Stimulated activated CD8-positive, alpha-beta memory T cell treated with anti-CD3 and anti-CD28 coated beads, Interleukin-7, amount 100 ng/mL, for 1 hour (primary cell): ENCODE data around the gene VEZT.
"Not testable (repeated sequence)": the region's sequence is repeated elsewhere in the genome, so short reads cannot be mapped to it uniquely, and the experiment has no call there.

Experiments
- DNase-seq, 2 donors: peaks; one replicate each; pipeline ENCODE4 v3.0.0-alpha.2; 2020; ENCODE audit warnings: low read depth in 2 of 2

Gene VEZT

DNA sequence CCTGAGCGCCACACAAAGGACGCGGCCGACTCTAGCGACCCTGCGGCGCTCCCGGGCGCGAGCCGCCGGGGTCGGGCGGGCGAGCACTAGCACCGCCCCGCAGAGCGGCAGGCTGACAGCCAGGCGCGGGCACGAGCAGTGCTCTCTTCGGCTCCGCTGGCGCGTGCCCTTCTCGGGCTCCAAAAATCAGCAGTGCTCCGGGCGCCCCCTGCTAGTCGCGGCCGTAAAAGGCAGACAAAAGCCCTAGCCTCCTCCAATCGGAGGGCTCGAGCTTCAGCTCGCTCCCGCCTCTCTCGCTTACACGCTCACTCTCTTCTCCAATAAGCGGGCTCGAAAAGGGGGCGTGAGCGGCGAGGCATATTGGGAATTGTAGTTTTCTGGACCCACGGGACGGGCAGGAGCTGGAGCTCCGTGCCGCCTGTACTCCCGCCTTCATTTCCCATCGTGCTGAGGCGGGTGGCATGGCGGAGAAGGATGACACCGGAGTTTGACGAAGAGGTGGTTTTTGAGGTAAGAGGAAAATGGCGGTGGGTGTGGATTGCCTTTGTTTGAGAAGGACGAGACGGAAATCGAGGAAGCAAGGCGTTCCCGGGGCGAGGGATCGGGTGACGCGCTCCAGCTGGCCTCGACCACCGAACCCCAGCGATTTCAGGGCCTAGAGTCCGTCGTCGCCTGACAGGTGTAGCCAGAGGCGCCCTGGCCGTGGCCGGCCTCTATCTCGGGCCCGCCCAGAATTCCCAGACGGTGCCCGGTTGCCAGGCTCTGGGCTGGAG, at the start of gene VEZT, which contains the start of gene FGD6:
Gene VEZT (plus strand): TSS at position 431 of the 773 bp plus-strand sequence. CDS start 44 bp downstream, at position 475.
Gene FGD6 (minus strand): TSS at position 91 of the 773 bp plus-strand sequence. CDS start 227 bp downstream, outside the sequence.
- peak; percentile 93 to 94 for DNase-seq

DNA sequence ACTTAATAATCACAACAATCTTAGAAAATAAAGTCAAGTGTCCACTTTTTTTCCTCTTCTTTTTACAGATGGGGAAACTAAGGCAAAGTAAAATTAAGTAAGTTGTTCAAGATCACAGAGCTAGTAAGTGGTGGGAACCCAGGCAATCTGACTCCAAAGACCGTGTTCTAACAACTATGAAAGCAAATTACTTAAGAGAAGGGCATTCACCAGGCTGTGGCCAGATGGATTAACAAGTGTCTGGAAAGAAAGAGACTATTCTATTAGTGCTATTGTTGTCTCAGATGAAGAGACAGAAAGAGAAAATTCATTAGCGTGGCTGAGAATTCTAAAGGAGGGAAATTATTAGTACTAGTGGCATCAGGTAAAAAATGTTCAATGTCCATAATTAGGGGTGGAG, 48.9 kb upstream of the VEZT start:
- DNase-seq: no peak

GRCh38 chr12:95169368-95169767, 48.2 kb upstream of the VEZT start:
- DNase-seq: no peak

GRCh38 chr12:95173392-95174251, 44.0 kb upstream of the VEZT start:
- no peak for DNase-seq

- DNase-seq: no peak
These were observed 40.3 kb upstream of the VEZT start for GRCh38 chr12:95177201-95177768.

- DNase-seq: no peak
These were observed 39.5 kb upstream of the VEZT start for GRCh38 chr12:95178136-95178535.

DNA sequence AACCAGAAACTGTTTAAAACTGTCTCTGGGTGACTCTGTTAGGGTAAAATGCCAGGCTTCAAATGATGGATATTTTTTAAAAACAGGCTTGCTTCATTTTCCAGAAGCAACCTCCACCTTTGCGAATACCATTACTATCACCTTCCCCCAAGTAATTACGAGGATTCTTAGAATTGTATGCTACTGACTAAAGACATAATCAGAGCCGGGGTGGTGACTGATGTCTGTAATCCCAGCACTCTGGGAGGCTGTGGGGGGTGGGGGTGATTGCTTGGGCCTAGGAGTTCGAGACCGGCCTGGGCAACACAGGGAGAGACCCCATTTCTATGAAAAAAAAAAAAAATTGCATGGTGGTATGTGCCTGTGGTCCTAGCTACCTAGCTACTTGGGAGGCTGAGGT, 38.6 kb upstream of the VEZT start:
- no peak for DNase-seq

- no peak for DNase-seq
These were observed 36.5 kb upstream of the VEZT start for GRCh38 chr12:95181103-95181502.

- DNase-seq: no peak
These were observed 34.7 kb upstream of the VEZT start for GRCh38 chr12:95182868-95183415.

DNA sequence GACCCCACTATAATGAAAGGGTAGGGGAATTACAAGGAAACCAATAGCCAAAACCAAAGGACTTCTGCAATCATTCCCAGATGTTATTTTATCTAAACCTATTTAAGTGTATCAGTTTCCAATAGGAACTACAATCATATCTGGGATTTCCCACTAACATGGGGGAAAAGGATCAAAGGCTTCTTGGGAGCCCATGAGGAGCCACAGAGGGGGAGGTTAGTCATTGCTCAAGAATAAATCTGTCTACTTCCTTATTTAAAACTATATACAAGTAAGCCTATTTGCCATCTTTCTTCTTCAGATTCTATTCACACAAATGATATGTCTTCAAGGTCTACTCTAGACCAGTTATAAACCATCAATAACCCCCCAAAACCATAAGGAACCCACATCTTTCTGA, 33.5 kb upstream of the VEZT start:
- no peak for DNase-seq

GRCh38 chr12:95185072-95185471, 32.5 kb upstream of the VEZT start:
- no peak for DNase-seq

DNA sequence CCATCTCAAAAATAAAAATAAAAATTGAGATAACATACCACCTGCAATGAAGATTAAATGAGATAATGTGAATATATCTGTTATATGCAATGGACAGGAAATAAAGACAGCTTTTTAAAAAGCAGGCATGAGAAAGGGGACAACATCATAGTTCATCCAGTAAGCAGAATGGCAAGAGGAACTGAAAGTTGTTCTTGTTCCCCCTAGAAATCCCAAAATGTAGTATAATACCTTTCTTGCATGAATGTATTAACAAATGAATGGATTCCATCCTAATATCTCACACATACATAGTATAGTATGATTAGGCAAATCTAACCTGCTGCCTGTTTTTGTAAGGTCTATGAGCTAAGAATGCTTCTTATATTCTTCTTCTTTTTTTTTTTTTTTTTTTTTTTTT, 31.8 kb upstream of the VEZT start:
- no peak for DNase-seq

GRCh38 chr12:95187865-95188415, 29.7 kb upstream of the VEZT start:
- no peak for DNase-seq

GRCh38 chr12:95191060-95191696, 26.4 kb upstream of the VEZT start:
- DNase-seq: no peak

- DNase-seq: no peak
These were observed 25.3 kb upstream of the VEZT start for GRCh38 chr12:95192271-95192670.

- no peak for DNase-seq
These were observed 24.5 kb upstream of the VEZT start for GRCh38 chr12:95193139-95193538.

DNA sequence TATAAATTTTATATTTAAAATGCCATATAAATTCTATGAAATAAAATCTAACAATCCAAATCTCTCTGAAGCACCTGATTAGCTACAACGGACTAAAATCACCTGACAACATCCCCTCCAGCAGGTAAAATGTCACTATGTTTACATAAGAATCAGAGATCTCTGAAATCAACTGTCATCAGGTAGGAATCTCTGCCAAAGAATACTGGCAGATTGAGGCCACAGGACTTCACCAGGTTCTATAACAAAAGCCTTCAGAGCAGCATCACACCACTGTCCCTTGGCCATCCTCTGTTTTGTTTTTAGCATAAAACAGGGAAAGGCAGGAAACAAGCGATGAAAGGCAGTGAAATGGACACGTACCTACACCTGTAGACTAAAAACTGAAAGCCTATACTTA, 22.5 kb upstream of the VEZT start:
- no peak for DNase-seq

DNA sequence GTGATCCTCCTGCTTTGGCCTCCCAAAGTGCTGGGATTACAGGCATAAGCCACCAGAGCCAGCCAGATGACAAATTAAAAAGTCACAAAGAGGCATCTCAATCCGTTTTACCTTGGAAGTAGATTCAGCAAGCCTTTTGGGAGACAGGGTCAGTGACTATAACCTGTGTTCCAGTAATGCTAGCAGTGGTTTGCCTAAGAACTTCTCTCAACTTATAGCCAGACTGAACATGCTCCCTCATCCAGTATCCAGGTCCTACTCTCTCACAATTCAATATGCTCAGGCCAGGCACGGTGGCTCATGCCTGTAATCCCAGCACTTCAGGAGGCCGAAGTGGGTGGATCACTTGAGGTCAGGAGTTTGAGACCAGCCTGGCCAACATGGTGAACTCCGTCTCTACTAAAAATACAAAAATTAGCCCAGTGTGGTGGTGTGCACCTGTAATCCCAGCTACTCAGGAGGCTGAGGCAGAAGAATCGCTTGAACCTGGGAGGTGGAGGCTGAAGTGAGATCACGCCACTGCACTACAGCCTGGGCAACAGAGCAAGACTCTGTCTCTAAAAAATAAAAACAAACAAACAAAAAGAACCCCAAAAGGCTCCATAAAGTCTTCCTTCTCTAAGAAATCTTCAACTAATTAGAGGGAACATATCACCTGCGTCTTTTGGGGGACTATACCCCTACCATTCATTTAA, 20.6 kb upstream of the VEZT start:
- not testable (repeated sequence) for DNase-seq

GRCh38 chr12:95197636-95198035, 20.0 kb upstream of the VEZT start:
- DNase-seq: no peak

DNA sequence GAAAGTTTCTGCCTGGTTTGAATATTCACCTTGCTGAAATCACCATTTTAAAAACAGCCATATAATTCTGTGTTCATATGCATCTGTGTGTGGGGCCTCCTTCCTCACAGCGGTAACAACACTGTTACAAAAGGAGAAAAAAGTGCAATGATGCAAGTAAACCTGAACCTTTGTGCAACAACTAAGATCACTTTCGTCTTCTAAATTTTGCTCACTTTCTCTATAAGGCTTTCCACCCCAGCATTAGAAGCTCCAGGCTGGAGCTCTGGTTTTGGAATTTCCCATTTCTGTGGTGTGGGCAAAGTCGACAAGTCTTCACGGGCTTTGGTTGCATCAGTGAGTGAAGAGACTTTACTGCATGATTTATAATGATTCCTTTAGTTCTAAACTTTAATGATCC, 18.7 kb upstream of the VEZT start:
- no peak for DNase-seq
